Measurements from ENCODE around the gene LONRF3.

The LONRF3 gene

DNA sequence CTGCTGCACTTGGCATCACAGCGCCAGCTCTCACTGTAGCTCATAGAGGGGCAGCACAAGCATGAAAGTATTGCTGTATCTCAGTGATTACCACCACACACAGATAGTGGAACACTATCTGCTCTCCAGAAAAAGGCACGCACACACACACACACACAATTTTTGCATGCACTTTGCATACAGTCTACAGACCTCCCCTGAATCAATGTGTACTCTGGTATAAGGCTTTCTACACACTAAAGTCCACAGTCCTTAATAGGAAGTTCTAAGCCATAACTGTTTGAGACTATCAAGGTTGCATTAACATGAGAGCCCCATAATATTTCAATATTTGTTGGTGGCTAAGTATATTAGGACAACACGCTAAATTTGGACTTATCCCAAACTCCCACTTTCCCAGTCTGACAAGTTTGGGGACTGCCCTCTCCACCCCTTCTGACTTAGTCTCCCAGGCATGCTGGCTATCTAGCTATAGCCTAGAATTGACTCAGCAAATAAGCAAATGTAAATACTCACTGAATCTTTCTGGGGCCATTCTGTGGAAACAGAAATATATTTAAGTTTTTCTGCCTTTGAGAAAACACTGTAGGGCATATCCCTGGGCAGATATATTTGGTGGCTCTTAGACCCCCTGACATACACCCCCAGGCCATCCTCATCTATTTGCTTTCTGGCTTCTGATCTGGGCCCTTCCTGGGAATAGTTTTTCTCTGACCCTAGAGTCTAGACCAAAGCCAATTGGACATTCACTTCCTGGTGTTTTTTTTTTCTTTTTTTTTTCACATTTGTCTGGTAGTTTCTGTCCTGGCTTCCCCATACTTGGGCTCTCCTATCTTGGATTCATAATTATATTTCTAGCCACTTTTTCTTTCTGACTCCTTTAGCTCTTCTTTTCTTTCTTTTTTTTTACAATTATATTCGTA is 62.0 kb downstream of the LONRF3 start:
- no peak for DNase-seq (ENCODE audit: low spot score)

DNA sequence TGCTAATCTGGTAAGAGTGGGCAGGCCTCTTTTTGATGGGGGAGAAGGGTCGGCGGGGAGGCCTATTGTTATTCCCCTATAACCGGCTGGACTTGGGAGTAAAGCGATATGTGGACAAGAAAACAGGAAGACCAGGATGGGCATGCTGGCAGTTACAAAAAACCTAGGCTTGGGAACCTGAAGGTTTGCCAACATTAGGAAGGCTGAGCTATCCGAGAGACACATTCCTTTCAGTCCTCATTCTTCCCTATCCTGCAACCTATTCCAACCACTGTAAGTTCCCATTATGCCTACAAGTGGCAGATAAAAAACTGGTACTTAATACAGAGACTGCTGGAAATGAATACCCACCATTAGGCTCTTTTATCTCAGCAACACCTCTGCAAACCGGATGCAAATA is 66.0 kb downstream of the LONRF3 start:
- no peak for DNase-seq (ENCODE audit: low spot score)

DNA sequence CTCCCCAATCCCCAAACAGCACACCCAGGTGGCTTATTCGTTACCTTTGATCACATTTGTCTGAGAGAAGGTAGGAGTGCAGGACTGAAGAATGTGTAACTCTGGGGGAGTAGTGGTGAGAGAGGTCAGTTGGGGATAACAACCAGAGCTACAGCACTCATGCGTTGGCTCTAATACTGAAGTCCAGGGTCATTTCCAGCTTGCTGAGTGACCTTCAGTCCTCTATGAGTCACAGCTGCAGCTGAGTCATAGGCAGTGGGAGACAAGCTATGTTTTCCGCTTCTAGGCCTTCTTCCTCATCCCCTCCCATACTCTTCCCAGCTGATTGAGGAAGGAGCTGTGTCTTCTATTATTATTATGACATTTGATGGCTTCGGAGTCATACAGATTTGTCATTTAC is 66.8 kb downstream of the LONRF3 start:
- no peak for DNase-seq (ENCODE audit: low spot score)

DNA sequence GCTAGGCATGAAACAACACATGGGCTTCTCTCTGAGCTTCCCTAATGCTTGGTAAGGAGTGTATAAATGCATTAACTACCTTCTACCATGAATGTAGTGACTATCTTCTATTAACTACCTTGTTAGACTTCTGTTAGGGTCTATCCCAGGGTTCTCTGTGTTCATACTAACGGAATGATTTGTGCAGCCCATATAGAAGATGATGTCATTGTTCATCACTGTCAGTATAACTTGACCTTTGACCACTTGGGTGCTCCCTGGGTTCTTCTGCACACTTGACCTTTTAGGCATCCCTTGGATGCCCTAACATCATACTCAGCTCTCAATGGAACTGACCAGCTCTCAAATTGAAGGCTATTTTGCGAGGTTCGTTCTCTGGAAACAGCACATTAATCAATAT is 67.6 kb downstream of the LONRF3 start:
- DNase-seq (ENCODE audit: low spot score): no peak

DNA sequence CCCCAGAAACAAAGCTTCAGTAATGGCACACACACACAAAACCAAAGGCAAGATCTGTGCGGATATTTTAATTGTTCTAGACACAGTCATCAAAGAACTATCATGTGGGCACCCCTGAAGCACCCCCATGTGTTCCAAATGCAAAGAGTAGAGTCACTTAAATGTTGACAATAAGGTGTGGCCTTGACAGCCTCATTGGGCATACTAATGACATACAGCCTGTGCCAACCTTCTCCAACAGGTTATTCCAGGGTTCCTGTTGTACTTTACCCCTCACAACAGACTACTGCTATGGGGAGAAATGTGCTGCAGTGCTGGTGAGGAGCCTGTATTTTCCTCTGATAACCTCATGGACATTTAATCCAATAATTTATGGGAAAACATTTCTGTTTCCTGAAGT is 68.6 kb downstream of the LONRF3 start:
- no peak for DNase-seq (ENCODE audit: low spot score)

DNA sequence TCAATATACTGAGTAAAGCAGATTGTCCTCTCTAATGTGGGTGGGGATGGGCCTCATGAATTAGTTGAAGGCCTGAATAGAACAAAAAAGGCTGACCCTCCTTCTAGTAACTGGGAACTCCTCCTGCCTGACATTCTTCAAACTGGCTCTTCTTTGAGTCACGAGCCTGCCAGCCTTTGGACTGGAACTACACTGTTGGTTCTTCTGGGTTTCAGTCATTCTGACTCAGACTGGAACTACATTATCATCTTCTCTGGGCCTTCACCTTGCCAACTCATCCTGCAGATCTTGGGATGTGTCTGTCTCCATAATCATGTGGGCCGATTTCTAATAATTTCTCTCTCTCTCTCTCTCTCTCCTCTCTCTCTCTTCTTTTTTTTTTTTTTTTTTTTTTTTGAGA is 71.5 kb downstream of the LONRF3 start:
- DNase-seq (ENCODE audit: low spot score): no peak

DNA sequence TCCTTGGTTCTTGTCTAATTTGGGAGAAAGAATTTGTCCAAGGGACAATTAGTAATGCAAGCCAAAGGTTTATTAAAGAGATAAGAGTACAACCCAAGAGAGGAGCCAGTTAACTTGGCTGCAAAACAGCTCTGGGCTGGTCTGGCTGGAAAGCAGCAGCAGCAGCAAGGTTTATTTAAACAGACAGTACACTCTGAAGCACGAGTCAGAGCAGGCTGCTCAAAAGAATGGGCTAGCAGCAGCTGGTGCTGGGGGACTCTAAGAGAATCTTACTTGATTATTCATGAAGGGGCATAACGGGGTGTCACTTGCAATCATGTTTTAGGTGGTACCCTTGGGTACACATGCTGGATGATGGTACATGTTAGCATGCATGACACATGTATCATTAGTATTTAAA is 81.3 kb downstream of the LONRF3 start:
- no peak for DNase-seq (ENCODE audit: low spot score)

DNA sequence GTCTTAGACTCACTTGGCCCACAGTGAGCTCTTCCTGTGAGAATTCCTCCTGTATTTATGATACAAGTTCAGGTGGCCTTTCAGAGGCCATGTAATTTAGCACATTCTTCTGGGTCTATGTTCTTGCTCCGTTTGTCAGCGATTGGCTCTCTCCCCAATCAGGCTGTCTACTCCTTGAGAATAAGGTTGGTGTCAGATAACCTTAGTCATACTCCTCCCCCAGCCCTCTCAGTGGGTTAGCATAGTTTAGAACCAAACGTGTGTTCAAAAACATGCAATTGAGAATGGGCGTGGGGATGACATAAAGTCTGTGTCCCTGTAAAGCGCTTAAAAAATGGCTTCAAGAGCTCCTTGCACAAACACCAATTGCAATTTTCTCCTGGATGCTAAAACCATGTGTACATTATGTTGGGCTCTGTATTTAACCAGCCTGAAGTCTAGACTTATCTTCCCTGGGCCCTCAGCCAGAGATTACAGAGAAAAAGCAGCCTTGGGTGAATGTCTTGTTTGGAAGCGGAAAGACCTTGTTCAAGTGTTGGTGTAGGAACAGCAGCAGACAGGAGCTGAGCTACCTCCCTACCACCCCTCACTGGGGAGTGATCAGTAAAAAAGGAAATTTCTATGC is 88.4 kb downstream of the LONRF3 start:
- no peak for DNase-seq (ENCODE audit: low spot score)

- DNase-seq (ENCODE audit: low spot score): no peak
These were observed 89.0 kb downstream of the LONRF3 start for GRCh38 chrX:119063428-119063827.

DNA sequence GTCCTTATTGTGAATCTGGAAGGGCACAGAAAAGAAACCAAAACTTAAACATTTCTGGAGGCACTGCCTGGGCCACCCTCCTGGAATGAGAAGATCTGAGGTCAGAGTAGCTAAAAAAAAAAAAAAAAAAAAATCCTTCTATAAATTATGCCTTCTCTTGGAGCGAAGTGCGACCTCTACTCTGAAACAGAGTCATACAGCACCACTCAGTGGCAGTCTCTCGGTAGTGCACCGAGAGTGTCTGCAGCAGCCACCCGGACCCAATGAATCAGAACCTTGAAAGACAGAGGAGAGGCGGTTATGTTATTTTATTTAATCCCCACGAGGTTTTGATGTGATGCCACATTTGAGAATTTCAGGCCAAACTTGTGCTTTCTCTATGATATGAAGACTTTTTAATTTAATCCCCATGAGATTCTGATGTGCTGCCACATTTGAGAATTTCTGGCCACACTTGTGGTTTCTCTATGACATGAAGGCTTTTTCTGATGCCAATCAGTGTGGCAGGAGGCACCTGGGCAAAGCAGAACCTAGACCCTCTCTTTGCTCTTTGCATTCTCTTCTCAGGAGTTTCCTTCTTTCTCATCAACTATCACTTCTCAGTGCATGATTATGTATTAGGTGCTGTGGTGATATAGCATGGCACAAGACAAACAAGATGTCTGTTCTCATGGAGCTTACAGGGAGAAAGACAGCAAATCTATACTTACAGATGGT is 92.8 kb downstream of the LONRF3 start:
- DNase-seq (ENCODE audit: low spot score): peak; percentile 51
